HCT116 (cell line): ENCODE data around the gene SLC52A3. TPM values are rescaled to one million over a fixed set of nuclear protein-coding genes. Genes with fewer than 3 reads are reported as not detected.

ENCODE experiments used
- ATAC-seq: fragments of 200-7000 bp; cut with Tn5 transposase; 2 replicates; pipeline ENCODE4 v1.9.1; 2020; ENCODE audit warnings: mild to moderate bottlenecking, moderate library complexity
- BruUV-seq: library from RNA; stranded (reverse); fragments of 400-500 nt; replicated peaks from 2 replicates; lab custom pipeline; 2021; lab: Mats Ljungman, UMichigan
- CTCF ChIA-PET: fragments of 300-600 bp; sonication (Branson Sonifier 250); formaldehyde crosslinking; loops from one replicate; lab custom pipeline; 2021; ENCODE audit warnings: antibody characterized with exemption; lab: Charles Lee
- POLR2A ChIA-PET: fragments of 300-600, 350-600 bp; sonication (Branson Sonifier 250); formaldehyde crosslinking; loops from one replicate; lab custom pipeline; 2021; ENCODE audit warnings: antibody characterized with exemption; lab: Charles Lee
- RAD21 ChIA-PET, 2 experiments: fragments of 300-600 bp; sonication (Branson Sonifier 250); formaldehyde crosslinking; loops; one replicate each; lab custom pipeline; 2023; ENCODE audit warnings: low total read pairs in 2 of 2; ENCODE audit not compliant: uncharacterized antibody in 2 of 2, unreplicated experiment in 2 of 2, low non-redundant PET in 1 of 2; lab: Charles Lee
- DNase-seq: peaks from one replicate; pipeline ENCODE4 v3.0.0-alpha.2; 2010; ENCODE audit warnings: low read depth, low spot score
- H2AFZ ChIP-seq: fragments of 200-600 bp; shearing (Covaris generic), sonication (generic); 2 replicates; pipeline ENCODE4 v1.6.1; 2017; ENCODE audit warnings: low read depth, mixed run types, mixed read lengths, antibody characterized with exemption, low read length; ENCODE audit not compliant: poor library complexity, severe bottlenecking
- H3K27ac ChIP-seq: 2 replicates; pipeline ENCODE4 v1.5.1; 2012; ENCODE audit warnings: low read depth, low read length
- H3K27me3 ChIP-seq: fragments of 200-600 bp; sonication (generic); 2 replicates; pipeline ENCODE4 v1.6.1; 2016; ENCODE audit warnings: mixed run types, low read length, mixed read lengths; ENCODE audit not compliant: insufficient read depth
- H3K36me3 ChIP-seq, 2 experiments: fragments of 200-500 bp in 1 of 2; fragments of 200-600 bp in 1 of 2; sonication (Bioruptor generic) in 1 of 2; sonication (generic) in 1 of 2; 2 replicates each; pipeline versions ENCODE4 v1.5.1 to v1.6.1; 2014 to 2016; ENCODE audit warnings: low read length in 2 of 2, inconsistent platforms in 1 of 2, mixed read lengths in 1 of 2, mixed run types in 1 of 2; ENCODE audit not compliant: insufficient read depth in 2 of 2, control insufficient read depth in 1 of 2
- H3K4me1 ChIP-seq, 2 experiments: fragments of 200-600 bp in 1 of 2; sonication (generic) in 1 of 2; 2 replicates each; pipeline versions ENCODE4 v1.5.1 to v1.6.1; 2012 to 2017; ENCODE audit warnings: low read length in 2 of 2, inconsistent platforms in 1 of 2, mild to moderate bottlenecking in 1 of 2, mixed read lengths in 1 of 2, mixed run types in 1 of 2, moderate library complexity in 1 of 2; ENCODE audit not compliant: insufficient read depth in 2 of 2, control insufficient read depth in 1 of 2
- H3K4me2 ChIP-seq: fragments of 200-600 bp; sonication (generic); 2 replicates; pipeline ENCODE4 v1.6.1; 2017; ENCODE audit warnings: mixed run types, low read length, mixed read lengths
- H3K4me3 ChIP-seq, 2 experiments: fragments of 200-600 bp in 1 of 2; sonication (generic) in 1 of 2; replicated peaks in 1 of 2; 2 replicates each; pipeline ENCODE4 v1.5.1; 2011 to 2016; ENCODE audit warnings: low read length in 2 of 2, control low read depth in 1 of 2, low read depth in 1 of 2, mild to moderate bottlenecking in 1 of 2, mixed read lengths in 1 of 2, mixed run types in 1 of 2
- H3K79me2 ChIP-seq: fragments of 200-600 bp; sonication (generic); 2 replicates; pipeline ENCODE4 v1.6.1; 2017; ENCODE audit warnings: mild to moderate bottlenecking, mixed run types, low read length, moderate library complexity, mixed read lengths; ENCODE audit not compliant: insufficient read depth
- H3K9ac ChIP-seq: fragments of 200-600 bp; sonication (generic); 2 replicates; pipeline ENCODE4 v1.6.1; 2016; ENCODE audit warnings: low read length, mixed read lengths
- H3K9me2 ChIP-seq: fragments of 200-600 bp; sonication (generic), shearing (Covaris generic); 2 replicates; pipeline ENCODE4 v1.6.1; 2017; ENCODE audit warnings: mixed run types, mild to moderate bottlenecking, moderate library complexity; ENCODE audit not compliant: insufficient read depth
- H3K9me3 ChIP-seq, 2 experiments: fragments of 200-500 bp in 1 of 2; fragments of 200-600 bp in 1 of 2; sonication (Bioruptor generic) in 1 of 2; sonication (generic) in 1 of 2; 2 replicates each; pipeline ENCODE4 v1.6.1; 2014 to 2017; ENCODE audit warnings: low read length in 2 of 2, mixed read lengths in 2 of 2, inconsistent platforms in 1 of 2, low read depth in 1 of 2, mild to moderate bottlenecking in 1 of 2, mixed run types in 1 of 2, moderate library complexity in 1 of 2; ENCODE audit not compliant: control insufficient read depth in 1 of 2, insufficient read depth in 1 of 2
- H4K20me1 ChIP-seq: fragments of 200-600 bp; sonication (generic), shearing (Covaris generic); 2 replicates; pipeline ENCODE4 v1.6.1; 2017; ENCODE audit warnings: mixed run types, mild to moderate bottlenecking, moderate library complexity; ENCODE audit not compliant: insufficient read depth
- ELF1 ChIP-seq: IDR thresholded peaks from 2 replicates; pipeline ENCODE4 v1.6.1; 2012; ENCODE audit warnings: low read depth, borderline replicate concordance
- MAX ChIP-seq: IDR thresholded peaks from 2 replicates; pipeline ENCODE4 v1.6.1; 2012
- RAD21 ChIP-seq: IDR thresholded peaks from 2 replicates; pipeline ENCODE4 v1.6.1; 2012; ENCODE audit warnings: low read depth, mild to moderate bottlenecking
- SP1 ChIP-seq: IDR thresholded peaks from 2 replicates; pipeline ENCODE4 v1.6.1; 2012; ENCODE audit warnings: low read depth
- TCF7L2 ChIP-seq: IDR thresholded peaks from 2 replicates; pipeline ENCODE4 v1.7.0; 2011; ENCODE audit warnings: borderline replicate concordance, inconsistent platforms; ENCODE audit not compliant: insufficient read depth, insufficient read length; ENCODE audit errors: extremely low read depth
- ZNF274 ChIP-seq: fragments of 200-500 bp; sonication (Bioruptor generic); IDR thresholded peaks from 2 replicates; pipeline ENCODE4 v1.6.1; 2014; ENCODE audit warnings: mild to moderate bottlenecking, low read depth, low read length, inconsistent platforms
- intact Hi-C: fragments of 100-400 bp; cut with micrococcal nuclease; formaldehyde crosslinking; loops from 2 replicates; pipeline ENCODE4 v1.10.0; 2022
- total RNA-seq: library from RNA; stranded (reverse); gene quantifications from one replicate; pipeline ENCODE4 v1.2.1, GENCODE V29; 2021; ENCODE audit not compliant: unreplicated experiment

The SLC52A3 gene
- total RNA-seq, 1 experiment from 2014 or later: 10.2 TPM

GRCh38 chr20:731891-732560, 36.3 kb downstream of the SLC52A3 start (continued):
- TF ChIP-seq RAD21: no peak
- no peak for TF ChIP-seq SP1
- no peak for TF ChIP-seq ZNF274
- no peak for TF ChIP-seq MAX
- no peak for TF ChIP-seq ELF1

- no peak overlapping the region for H2AFZ ChIP-seq
- H3K79me2 ChIP-seq: no peaks in the 10 kb centered on the region
- H3K4me3 ChIP-seq: no peak overlapping the region
- H3K27ac ChIP-seq: no peak overlapping the region
- intact Hi-C loops: no loop called here
- no peaks in the 10 kb centered on the region for H3K27me3 ChIP-seq
- H3K4me1 ChIP-seq: peaks cover 3 to 9% of the 10 kb centered on the region in 2 experiments; a peak in 2 of 4 replicates
- H3K4me2 ChIP-seq: no peak overlapping the region
- CTCF ChIA-PET: no interaction called here
- H3K36me3 ChIP-seq: no peaks in the 10 kb centered on the region
- no peaks in the 10 kb centered on the region for H3K9me2 ChIP-seq
- POLR2A ChIA-PET: no interaction called here
- ATAC-seq (no peak), DNase-seq (no peak)
- BruUV-seq: no TSS peak
- TF ChIP-seq MAX (no peak), TCF7L2 (no peak)
- TF ChIP-seq, all 23 proteins: peak for 0
- RAD21 ChIA-PET: no interaction called here
- Histone ChIP-seq H3K9ac (no peak overlapping the region), H4K20me1 (no peaks in the 10 kb centered on the region), H3K9me3 (no peaks in the 10 kb centered on the region)
These were observed 38.3 kb downstream of the SLC52A3 start for GRCh38 chr20:730005-730404.
